HFFc6 (cell line): ENCODE measurements around the gene PLEKHM2. TPM values are rescaled to one million over a fixed set of nuclear protein-coding genes. Genes with fewer than 3 reads are reported as not detected.

Experiments
- DNase-seq: peaks from one replicate; pipeline ENCODE4 v3.0.0-alpha.2; 2018
- H3K27ac Mint-ChIP-seq: 2 replicates; pipeline ENCODE4 v1.8.0; 2020; ENCODE audit warnings: mild to moderate bottlenecking, mixed read lengths
- H3K27me3 Mint-ChIP-seq: 2 replicates; pipeline ENCODE4 v1.8.0; 2021; ENCODE audit warnings: mild to moderate bottlenecking, moderate library complexity, mixed read lengths; ENCODE audit not compliant: insufficient read depth
- H3K36me3 Mint-ChIP-seq: 2 replicates; pipeline ENCODE4 v1.8.0; 2021; ENCODE audit warnings: low read depth, mixed read lengths
- H3K4me1 Mint-ChIP-seq: 2 replicates; pipeline ENCODE4 v1.8.0; 2020; ENCODE audit warnings: low read depth, mixed read lengths
- H3K4me3 Mint-ChIP-seq: 2 replicates; pipeline ENCODE4 v1.8.0; 2020; ENCODE audit warnings: mild to moderate bottlenecking, moderate library complexity, mixed read lengths
- H3K9me3 Mint-ChIP-seq: 2 replicates; pipeline ENCODE4 v1.8.0; 2020; ENCODE audit warnings: mild to moderate bottlenecking, mixed read lengths
- CTCF ChIP-seq: fragments of 200-600 bp; sonication (generic); IDR thresholded peaks from 2 replicates; pipeline ENCODE4 v1.5.0; 2021; ENCODE audit warnings: antibody characterized with exemption, mild to moderate bottlenecking
- total RNA-seq, 6 experiments: library from RNA; stranded (reverse); fragmentation: NEBNext Ultra II Directional; extraction: Animal tissue kit (Norgen Biotek cat#: 25700); gene quantifications; 2 replicates in 1 of 6; 3 replicates in 5 of 6; pipeline ENCODE4 v1.2.3, GENCODE V29; 2021

PLEKHM2 gene
- total RNA-seq, 6 experiments from 2014 or later = 61.5 to 70.5 (median 66.0) TPM

GRCh38 chr1:15756143-15757015 is 72.3 kb downstream of the PLEKHM2 start:
- peaks cover 2% of the 10 kb centered on the region for H3K27me3 Mint-ChIP-seq

GRCh38 chr1:15757016-15757543 is 73.0 kb downstream of the PLEKHM2 start:
- no peak for TF ChIP-seq CTCF
- no peak for DNase-seq
- Mint-ChIP-seq H3K9me3 (no peaks in the 10 kb centered on the region), H3K27me3 (no peaks in the 10 kb centered on the region; the same call in 1 of the 2 replicates), H3K27ac (no peak overlapping the region; the same call in 1 of the 2 replicates), H3K4me1 (peaks cover 42% of the 10 kb centered on the region), H3K4me3 (peak overlapping the region; percentile 79), H3K36me3 (no peaks in the 10 kb centered on the region)

More at GRCh38 chr1:15756143-15757015, 72.3 kb downstream of the PLEKHM2 start:
- no peaks in the 10 kb centered on the region for H3K36me3 Mint-ChIP-seq
- H3K4me1 Mint-ChIP-seq = peaks cover 37% of the 10 kb centered on the region
- no peak for DNase-seq
- H3K4me3 Mint-ChIP-seq = no peak overlapping the region
- H3K27ac Mint-ChIP-seq = no peak overlapping the region
- no peak for TF ChIP-seq CTCF
- H3K9me3 Mint-ChIP-seq = no peaks in the 10 kb centered on the region

- H3K4me3 Mint-ChIP-seq = peak overlapping the region; percentile 79
- peaks cover 46% of the 10 kb centered on the region for H3K4me1 Mint-ChIP-seq
- peak overlapping the region; percentile 75 for H3K27ac Mint-ChIP-seq
- no peaks in the 10 kb centered on the region for H3K9me3 Mint-ChIP-seq
- no peak for TF ChIP-seq CTCF
- DNase-seq = peak; percentile 34
- no peaks in the 10 kb centered on the region; the same call in 1 of the 2 replicates for H3K27me3 Mint-ChIP-seq
- no peaks in the 10 kb centered on the region for H3K36me3 Mint-ChIP-seq
Observed at GRCh38 chr1:15757575-15758342, 73.6 kb downstream of the PLEKHM2 start.

GRCh38 chr1:15758343-15758931 is 74.3 kb downstream of the PLEKHM2 start, which contains the start of gene FBLIM1:
FBLIM1 (plus strand) TSS chr1:15758795; CDS start chr1:15764984, 6,189 bp downstream.
- Mint-ChIP-seq H3K27me3 (no peaks in the 10 kb centered on the region; the same call in 1 of the 2 replicates), H3K9me3 (no peaks in the 10 kb centered on the region), H3K4me3 (peak within 1 kb of the TSS; percentile 91), H3K27ac (peak within 1 kb of the TSS; percentile 96), H3K36me3 (no peaks in the 10 kb centered on the region), H3K4me1 (peaks cover 48% of the 10 kb centered on the region)
- no peak for TF ChIP-seq CTCF
- DNase-seq = no peak
